Activated naive CD4-positive, alpha-beta T cell treated with anti-CD3 and anti-CD28 coated beads, Interleukin-2, amount 50 U/mL, for 72 hours (primary cell): ENCODE results near the gene TRMT1. TPM values are rescaled to one million over a fixed set of nuclear protein-coding genes. Genes with fewer than 3 reads are reported as not detected.

Source experiments
- ATAC-seq, 2 donors: fragments of 150-1000 bp; cut with Tn5 transposase; 2 replicates each; pipeline ENCODE4 v1.10.0; 2021; ENCODE audit warnings: mild to moderate bottlenecking in 2 of 2, moderate library complexity in 2 of 2
- DNase-seq, 2 donors: peaks; one replicate each; pipeline ENCODE4 v3.0.0; 2021 to 2022; ENCODE audit warnings: low spot score in 2 of 2
- H3K27ac Mint-ChIP-seq, 2 donors: one replicate each; pipeline ENCODE4 v1.8.0; 2022; ENCODE audit warnings: mild to moderate bottlenecking in 2 of 2, mixed read lengths in 2 of 2
- H3K36me3 Mint-ChIP-seq, 2 donors: one replicate each; pipeline ENCODE4 v1.8.0; 2022; ENCODE audit warnings: mixed read lengths in 2 of 2
- H3K9me3 Mint-ChIP-seq, 2 donors: one replicate each; pipeline ENCODE4 v1.8.0; 2022; ENCODE audit warnings: mixed read lengths in 2 of 2
- total RNA-seq, 2 donors: library from RNA; stranded (reverse); gene quantifications; one replicate each; pipeline ENCODE4 v1.2.3, GENCODE V29; 2022

The TRMT1 gene
- total RNA-seq, 2 donors from 2014 or later: 65.5 to 82.4 TPM

GRCh38 chr19:13134626-13135025 lies 18.1 kb upstream of the TRMT1 start:
- Mint-ChIP-seq H3K27ac (peak overlapping the region; percentile 63 to 92), H3K36me3 (peaks cover 0 to 16% of the 10 kb centered on the region in 2 donors), H3K9me3 (no peaks in the 10 kb centered on the region)
- no peak for ATAC-seq
- DNase-seq: no peak

GRCh38 chr19:13133241-13133870 lies 16.8 kb upstream of the TRMT1 start:
- ATAC-seq: no peak
- Mint-ChIP-seq H3K36me3 (peaks cover 0 to 16% of the 10 kb centered on the region in 2 donors), H3K9me3 (no peaks in the 10 kb centered on the region), H3K27ac (peak overlapping the region; percentile 87 to 94)
- no peak for DNase-seq

GRCh38 chr19:13132471-13133180 lies 16.1 kb upstream of the TRMT1 start:
- Mint-ChIP-seq H3K9me3 (no peaks in the 10 kb centered on the region), H3K27ac (peak overlapping the region; percentile 87 to 94), H3K36me3 (peaks cover 0 to 16% of the 10 kb centered on the region in 2 donors)
- ATAC-seq (peak; percentile 97 to 98), DNase-seq (peak; percentile 47 to 78)

- no peak for ATAC-seq
- no peak for DNase-seq
- H3K27ac Mint-ChIP-seq: peak overlapping the region; percentile 23 to 87
- H3K36me3 Mint-ChIP-seq: peaks cover 0 to 16% of the 10 kb centered on the region in 2 donors
- H3K9me3 Mint-ChIP-seq: no peaks in the 10 kb centered on the region
Measured at GRCh38 chr19:13130886-13131490, 14.4 kb upstream of the TRMT1 start.

- ATAC-seq: no peak
- Mint-ChIP-seq H3K27ac (no peak overlapping the region), H3K36me3 (peaks cover 0 to 16% of the 10 kb centered on the region in 2 donors), H3K9me3 (no peaks in the 10 kb centered on the region)
- no peak for DNase-seq
Measured at GRCh38 chr19:13129384-13129783, 12.8 kb upstream of the TRMT1 start.

- DNase-seq (no peak), ATAC-seq (no peak)
- peaks cover 0 to 16% of the 10 kb centered on the region in 2 donors for H3K36me3 Mint-ChIP-seq
- H3K9me3 Mint-ChIP-seq: no peaks in the 10 kb centered on the region
- H3K27ac Mint-ChIP-seq: peak overlapping the region in 1 of 2 donors; percentile 79
Measured at GRCh38 chr19:13128583-13128982, 12.0 kb upstream of the TRMT1 start.

- Mint-ChIP-seq H3K9me3 (no peaks in the 10 kb centered on the region), H3K27ac (peak overlapping the region in 1 of 2 donors; percentile 79), H3K36me3 (peaks cover 0 to 10% of the 10 kb centered on the region in 2 donors)
- DNase-seq (no peak), ATAC-seq (no peak)
Measured at GRCh38 chr19:13127811-13128575, 11.5 kb upstream of the TRMT1 start.

GRCh38 chr19:13127051-13127450 lies 10.5 kb upstream of the TRMT1 start:
- Mint-ChIP-seq H3K9me3 (no peaks in the 10 kb centered on the region), H3K27ac (no peak overlapping the region), H3K36me3 (peaks cover 0 to 6% of the 10 kb centered on the region in 2 donors)
- DNase-seq (no peak), ATAC-seq (no peak)

GRCh38 chr19:13122980-13123957 lies 6.7 kb upstream of the TRMT1 start:
- Mint-ChIP-seq H3K9me3 (no peaks in the 10 kb centered on the region), H3K27ac (peak overlapping the region; percentile 35 to 77), H3K36me3 (peaks cover 0 to 6% of the 10 kb centered on the region in 2 donors)
- ATAC-seq: no peak
- DNase-seq: no peak

GRCh38 chr19:13122275-13122878 lies 5.8 kb upstream of the TRMT1 start:
- peak in 1 of 2 donors; percentile 16 for ATAC-seq

GRCh38 chr19:13121551-13122274 lies 5.2 kb upstream of the TRMT1 start:
- DNase-seq (no peak), ATAC-seq (no peak)
- Mint-ChIP-seq H3K9me3 (no peaks in the 10 kb centered on the region), H3K36me3 (peaks cover 10% of the 10 kb centered on the region in 2 donors), H3K27ac (peak overlapping the region; percentile 35 to 50)

More at GRCh38 chr19:13122275-13122878, 5.8 kb upstream of the TRMT1 start:
- peak overlapping the region; percentile 35 to 58 for H3K27ac Mint-ChIP-seq
- no peak for DNase-seq
- peaks cover 5 to 6% of the 10 kb centered on the region in 2 donors for H3K36me3 Mint-ChIP-seq
- no peaks in the 10 kb centered on the region for H3K9me3 Mint-ChIP-seq

- ATAC-seq: no peak
- H3K27ac Mint-ChIP-seq: peak overlapping the region; percentile 58 to 85
- no peaks in the 10 kb centered on the region for H3K9me3 Mint-ChIP-seq
- no peak for DNase-seq
- H3K36me3 Mint-ChIP-seq: peaks cover 12 to 19% of the 10 kb centered on the region in 2 donors
Measured at GRCh38 chr19:13120817-13121216, 4.3 kb upstream of the TRMT1 start.

GRCh38 chr19:13120031-13120430 lies 3.5 kb upstream of the TRMT1 start:
- DNase-seq (no peak), ATAC-seq (no peak)
- no peaks in the 10 kb centered on the region for H3K9me3 Mint-ChIP-seq
- peaks cover 12 to 27% of the 10 kb centered on the region in 2 donors for H3K36me3 Mint-ChIP-seq
- peak overlapping the region in 1 of 2 donors; percentile 58 for H3K27ac Mint-ChIP-seq

GRCh38 chr19:13119627-13120026 lies 3.1 kb upstream of the TRMT1 start:
- H3K36me3 Mint-ChIP-seq: peaks cover 12 to 29% of the 10 kb centered on the region in 2 donors
- peak overlapping the region; percentile 44 to 51 for H3K27ac Mint-ChIP-seq
- no peak for ATAC-seq

More at GRCh38 chr19:13119627-13120026, 3.1 kb upstream of the TRMT1 start:
- no peaks in the 10 kb centered on the region for H3K9me3 Mint-ChIP-seq
- no peak for DNase-seq
